ENCODE data around the gene IER5L.

The IER5L gene

GRCh38 chr9:129211686-129212085, 33.6 kb upstream of the IER5L start:
- TF ChIP-seq CTCF (IDR thresholded peaks at IDR 0.05; ENCODE audit: insufficient read depth, missing control alignments): no peak
- no peak for DNase-seq (ENCODE audit: insufficient read length, low spot score)
- FAIRE-seq: no peak

- FAIRE-seq: no peak
- no peak for DNase-seq (ENCODE audit: insufficient read length, low spot score)
- no peak for TF ChIP-seq CTCF (IDR thresholded peaks at IDR 0.05; ENCODE audit: insufficient read depth, missing control alignments)
Measured at GRCh38 chr9:129210125-129210524, 32.1 kb upstream of the IER5L start.

GRCh38 chr9:129209580-129209979, 31.5 kb upstream of the IER5L start:
- no peak for TF ChIP-seq CTCF (IDR thresholded peaks at IDR 0.05; ENCODE audit: insufficient read depth, missing control alignments)
- DNase-seq (ENCODE audit: insufficient read length, low spot score) (no peak), FAIRE-seq (no peak)

- DNase-seq (ENCODE audit: insufficient read length, low spot score) (no peak), FAIRE-seq (no peak)
- TF ChIP-seq CTCF (IDR thresholded peaks at IDR 0.05; ENCODE audit: insufficient read depth, missing control alignments): no peak
Measured at GRCh38 chr9:129209109-129209508, 31.0 kb upstream of the IER5L start.

GRCh38 chr9:129208207-129209032, 30.4 kb upstream of the IER5L start:
- no peak for DNase-seq (ENCODE audit: insufficient read length, low spot score)
- TF ChIP-seq CTCF (IDR thresholded peaks at IDR 0.05; ENCODE audit: insufficient read depth, missing control alignments): no peak
- FAIRE-seq: no peak

GRCh38 chr9:129206905-129207304, 28.8 kb upstream of the IER5L start:
- TF ChIP-seq CTCF (IDR thresholded peaks at IDR 0.05; ENCODE audit: insufficient read depth, missing control alignments): no peak
- FAIRE-seq (no peak), DNase-seq (ENCODE audit: insufficient read length, low spot score) (no peak)

- FAIRE-seq (no peak), DNase-seq (ENCODE audit: insufficient read length, low spot score) (no peak)
- no peak for TF ChIP-seq CTCF (IDR thresholded peaks at IDR 0.05; ENCODE audit: insufficient read depth, missing control alignments)
Measured at GRCh38 chr9:129206401-129206800, 28.3 kb upstream of the IER5L start.
